Amygdala (tissue), 56 donors: ENCODE data around the gene MAPK4.

Experiments
- DNase-seq, 56 donors: peaks; one replicate each; lab custom pipeline; 2025; lab: John Stamatoyannopoulos, UW

Gene MAPK4

GRCh38 chr18:50622320-50622719 is 62.4 kb downstream of the MAPK4 start:
- no peak for DNase-seq

DNA sequence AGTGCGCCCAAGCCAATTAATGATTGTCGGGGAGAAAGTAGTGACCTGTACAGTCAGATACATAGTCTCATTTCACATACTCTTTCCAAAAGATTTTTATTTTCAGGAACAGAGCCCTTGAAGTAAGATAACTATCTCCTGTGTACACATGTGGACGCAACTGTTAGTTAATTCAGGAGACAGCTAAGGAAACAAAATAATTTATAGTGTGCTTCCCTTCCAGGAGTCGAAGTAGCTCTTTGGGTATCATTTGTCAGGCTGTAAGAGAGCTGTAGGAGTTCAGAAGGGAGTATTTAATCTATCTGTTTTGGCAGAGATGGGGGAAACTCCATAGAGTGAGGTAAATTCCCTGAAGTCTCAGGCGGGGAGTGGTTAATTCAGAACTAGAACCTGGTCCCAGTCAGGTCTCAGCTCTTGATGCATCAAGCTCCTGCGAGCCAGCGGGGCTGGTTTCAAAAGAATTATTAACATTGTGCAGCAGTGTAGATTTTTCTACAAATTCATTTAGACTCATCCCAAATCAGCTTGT is 63.0 kb downstream of the MAPK4 start:
- no peak for DNase-seq

DNA sequence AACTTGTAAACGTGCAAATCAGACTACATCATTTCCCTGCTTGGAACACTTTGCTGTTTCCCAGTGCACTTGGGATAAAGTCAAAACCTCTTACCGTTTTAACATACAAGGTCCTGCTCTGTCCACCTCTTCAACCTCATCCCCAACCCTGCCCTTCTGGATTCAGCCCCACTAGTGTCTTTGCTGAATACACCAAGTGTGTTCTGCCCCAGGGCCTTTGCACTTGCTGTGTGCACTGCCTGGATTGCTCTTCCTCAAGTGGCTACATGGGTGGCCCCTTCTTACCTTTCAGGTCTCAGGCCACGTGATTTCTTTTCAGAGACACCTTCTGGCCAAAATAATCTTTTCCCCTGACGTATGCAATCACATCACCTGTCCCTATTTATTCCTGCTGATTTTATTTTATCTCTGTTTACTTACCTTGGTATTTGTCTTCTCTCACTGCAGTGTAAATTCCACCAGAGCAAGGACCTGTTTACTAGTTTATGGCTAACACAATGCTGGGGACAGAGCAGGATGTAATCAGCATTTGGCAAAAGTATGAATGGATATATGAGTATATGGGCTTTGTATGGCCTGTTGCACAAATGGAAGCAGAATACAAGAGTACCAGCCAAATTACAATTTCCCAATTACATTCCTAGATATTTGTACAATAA is 63.9 kb downstream of the MAPK4 start:
- DNase-seq, result no peak

GRCh38 chr18:50624981-50625380 is 65.1 kb downstream of the MAPK4 start:
- DNase-seq, result no peak

DNA sequence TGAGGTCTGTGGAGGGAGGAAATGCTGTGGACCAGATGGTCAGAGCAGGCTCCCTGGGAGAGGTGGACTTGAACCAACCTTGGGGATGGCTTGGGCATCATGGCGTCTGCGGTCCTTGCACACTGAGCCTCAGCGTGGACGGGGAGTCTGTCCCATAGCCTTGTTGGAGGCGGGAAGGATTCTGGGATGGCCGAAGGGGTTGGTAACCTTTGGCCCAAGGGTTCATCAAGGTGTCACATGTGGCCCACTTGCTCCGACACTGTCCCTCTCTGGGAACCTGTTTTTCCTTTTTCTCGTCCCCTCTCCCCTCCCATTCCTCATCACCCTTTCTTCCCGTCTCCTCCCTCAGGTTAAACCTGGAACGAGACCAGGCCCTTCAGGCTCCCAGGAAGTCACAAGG is 66.4 kb downstream of the MAPK4 start:
- DNase-seq, result no peak

DNA sequence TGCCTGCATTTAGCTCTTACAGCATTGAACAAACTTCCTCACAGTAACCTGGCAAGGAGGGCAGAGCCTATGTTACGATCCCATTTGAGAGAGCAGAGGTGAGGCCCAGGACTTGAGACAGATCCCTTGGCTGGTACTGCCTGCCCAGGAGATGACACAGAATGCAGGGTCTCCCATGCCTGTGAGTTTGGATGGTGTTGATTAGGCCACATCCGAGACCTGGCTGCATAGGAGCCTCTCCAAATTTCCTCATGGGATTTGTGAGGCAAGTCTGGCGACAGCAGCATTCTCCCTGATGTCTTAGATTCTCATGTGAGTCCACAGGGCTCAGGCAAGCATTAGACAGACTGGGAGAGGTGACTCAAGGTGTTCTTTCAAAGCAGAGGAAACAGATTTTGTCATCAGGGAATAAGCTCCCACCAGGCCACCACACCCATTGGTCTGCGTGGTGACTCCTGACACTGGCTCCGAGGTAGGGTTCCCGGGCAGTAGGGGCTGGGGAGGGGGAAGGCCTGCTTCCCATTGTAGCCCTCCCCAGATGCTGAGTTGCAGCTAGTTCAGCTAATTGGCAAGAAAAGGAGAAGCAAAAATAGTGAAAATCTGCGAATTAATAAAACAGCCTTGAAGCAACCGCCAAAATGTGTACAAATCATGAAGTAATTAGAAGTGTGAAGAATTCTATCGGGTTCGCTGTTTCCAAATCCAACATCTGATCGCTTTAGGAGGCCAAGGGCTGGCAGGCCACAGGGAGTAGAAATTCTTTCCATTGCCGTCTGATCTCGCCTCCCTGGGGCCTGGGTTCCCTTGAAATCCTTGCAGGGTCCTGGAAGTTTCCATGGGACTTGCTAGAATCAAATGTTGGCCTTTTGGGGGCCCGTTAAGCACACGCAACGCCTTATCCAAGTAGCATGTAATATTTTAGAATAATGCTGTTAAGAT is 68.0 kb downstream of the MAPK4 start:
- DNase-seq, result no peak

GRCh38 chr18:50628533-50628905 is 68.6 kb downstream of the MAPK4 start:
- no peak for DNase-seq

- DNase-seq, result no peak
Measured at GRCh38 chr18:50629148-50629631, 69.3 kb downstream of the MAPK4 start.

- no peak for DNase-seq
Measured at GRCh38 chr18:50630895-50631294, 71.0 kb downstream of the MAPK4 start.

DNA sequence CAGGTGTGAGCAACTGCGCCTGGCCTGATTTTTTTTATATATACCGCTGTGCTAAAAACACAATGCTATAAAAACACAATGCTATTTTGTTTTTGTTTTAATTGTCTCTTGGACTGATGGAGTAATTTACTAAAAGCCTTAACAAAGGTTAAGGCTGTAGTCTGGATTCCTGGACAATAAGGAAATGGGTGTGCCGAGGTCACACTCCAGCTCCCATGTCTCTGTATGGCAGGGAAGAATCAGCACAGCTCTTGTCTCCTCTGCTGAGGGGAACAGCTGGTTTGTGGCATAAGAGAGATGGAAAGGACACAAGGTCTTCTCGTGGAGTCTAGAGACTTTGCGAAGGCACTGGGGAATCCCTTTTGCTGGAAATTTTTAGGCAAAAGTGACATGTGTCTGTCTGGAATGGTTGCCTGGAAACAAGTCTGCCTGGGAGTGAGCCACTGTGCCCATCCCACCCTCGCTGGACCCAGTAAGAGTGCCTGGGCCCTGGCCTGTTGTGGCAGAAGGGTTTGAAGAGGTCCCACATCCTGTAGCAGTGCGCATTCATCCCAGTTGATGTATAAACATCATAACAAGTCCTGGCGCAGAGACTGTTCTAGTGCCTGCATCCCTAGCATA is 73.1 kb downstream of the MAPK4 start:
- no peak for DNase-seq

- no peak for DNase-seq
Measured at GRCh38 chr18:50633992-50634391, 74.1 kb downstream of the MAPK4 start.

- DNase-seq, result no peak
Measured at GRCh38 chr18:50636366-50637057, 76.6 kb downstream of the MAPK4 start.

GRCh38 chr18:50638016-50638883 is 78.4 kb downstream of the MAPK4 start:
- no peak for DNase-seq

- DNase-seq, result no peak
Measured at GRCh38 chr18:50638884-50639420, 79.1 kb downstream of the MAPK4 start.

DNA sequence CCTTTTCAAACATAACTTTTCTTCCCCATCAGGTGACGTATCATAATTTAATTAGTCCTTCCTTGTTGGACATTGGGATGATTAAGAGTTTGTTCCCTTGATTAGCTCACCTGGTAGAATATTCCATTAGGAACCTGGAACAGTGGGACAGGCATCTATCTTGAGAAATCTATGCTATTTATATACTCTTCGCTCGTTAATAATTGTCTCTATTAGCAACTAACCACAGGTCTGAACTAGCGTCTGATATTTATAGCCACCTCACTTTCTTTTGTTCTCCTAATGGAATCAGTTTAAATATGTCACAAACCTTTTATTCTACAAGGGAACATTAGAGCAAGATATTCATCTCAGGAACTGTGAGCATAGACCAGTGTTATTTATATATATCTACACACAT is 79.8 kb downstream of the MAPK4 start:
- DNase-seq, result no peak

DNA sequence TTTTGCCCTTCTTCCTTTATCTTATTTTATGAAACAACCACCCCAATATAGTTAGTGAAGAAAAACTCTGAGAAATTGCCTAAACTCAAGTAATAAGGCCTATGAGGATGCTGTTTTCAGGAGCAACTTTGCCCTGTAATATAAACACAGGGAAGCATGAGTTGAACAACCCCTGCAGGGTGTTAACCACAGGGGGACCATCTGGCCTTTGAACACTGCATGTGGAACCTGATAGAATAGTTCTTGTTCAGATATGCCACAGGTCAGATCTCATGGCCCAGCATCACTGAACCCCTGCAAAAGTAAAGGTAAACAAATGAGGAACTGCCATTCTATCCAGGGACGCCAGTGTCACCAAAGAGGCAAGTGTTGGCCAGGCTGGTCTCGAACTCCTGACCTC is 82.6 kb downstream of the MAPK4 start:
- DNase-seq, result no peak

- no peak for DNase-seq
Measured at GRCh38 chr18:50644146-50644545, 84.3 kb downstream of the MAPK4 start.

DNA sequence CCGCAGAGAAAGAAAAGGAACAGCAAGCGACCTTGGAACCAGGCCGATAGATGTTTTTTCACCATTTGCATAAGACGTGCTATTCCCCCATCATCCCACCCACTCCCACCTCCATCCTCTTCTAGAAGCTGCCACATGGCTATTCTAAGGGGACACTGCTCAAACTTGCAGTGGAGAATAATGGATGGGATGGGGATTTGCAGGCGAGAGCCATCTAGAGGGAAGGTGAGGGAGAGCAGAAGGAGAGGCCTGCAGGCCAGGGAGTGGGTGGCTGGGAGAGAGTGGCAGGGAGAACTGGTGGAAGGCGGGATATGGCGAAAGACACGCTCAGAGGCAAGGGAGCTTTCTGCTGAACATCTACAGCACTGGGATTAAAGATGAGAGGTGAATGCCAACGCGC is 84.9 kb downstream of the MAPK4 start:
- DNase-seq, result no peak

- DNase-seq, result no peak
Measured at GRCh38 chr18:50647237-50647636, 87.3 kb downstream of the MAPK4 start.
